ENCODE results near the gene NAPSA. TPM values are rescaled to one million over a fixed set of nuclear protein-coding genes. Genes with fewer than 3 reads are reported as not detected.

NAPSA gene
- total RNA-seq, 2 donors from 2014 or later, result 90.8 to 166 TPM

DNA sequence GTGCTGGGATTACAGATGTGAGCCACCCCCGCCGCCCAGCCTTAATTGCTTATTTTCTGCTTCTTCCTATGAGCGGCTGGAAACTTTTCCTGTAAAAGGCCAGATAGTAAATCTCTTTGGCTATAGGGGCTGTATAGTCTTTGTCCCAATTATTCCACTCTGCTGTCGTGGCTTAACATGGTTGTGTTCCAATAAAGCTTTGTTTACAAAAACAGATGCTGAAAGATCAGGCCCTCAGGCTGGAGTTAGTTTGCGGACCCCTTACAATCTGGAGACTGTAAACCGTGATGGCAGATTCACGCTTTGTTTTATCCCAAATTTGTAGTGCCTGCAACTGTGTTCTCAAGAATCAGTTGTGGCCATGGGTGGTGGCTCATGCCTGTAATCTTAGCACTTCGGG lies 47.0 kb downstream of the NAPSA start:
- H3K9me3 Mint-ChIP-seq, result peaks cover 0 to 4% of the 10 kb centered on the region in 2 donors
- no peak overlapping the region for H3K27ac Mint-ChIP-seq
- ATAC-seq (no peak), DNase-seq (ENCODE audit: low spot score in 2 of 2) (no peak)
- H3K36me3 Mint-ChIP-seq, result peaks cover 10 to 14% of the 10 kb centered on the region in 2 donors

GRCh38 chr19:50317115-50317514 lies 48.3 kb downstream of the NAPSA start:
- DNase-seq (ENCODE audit: low spot score in 2 of 2) (no peak), ATAC-seq (no peak)
- Mint-ChIP-seq H3K9me3 (peaks cover 0 to 4% of the 10 kb centered on the region in 2 donors), H3K36me3 (peaks cover 11 to 15% of the 10 kb centered on the region in 2 donors), H3K27ac (no peak overlapping the region)

- ATAC-seq (peak; percentile 75 to 82), DNase-seq (ENCODE audit: low spot score in 2 of 2) (no peak)
- H3K27ac Mint-ChIP-seq, result peak overlapping the region in 1 of 2 donors; percentile 55
- H3K36me3 Mint-ChIP-seq, result peaks cover 11 to 15% of the 10 kb centered on the region in 2 donors
- H3K9me3 Mint-ChIP-seq, result peaks cover 0 to 4% of the 10 kb centered on the region in 2 donors
These were observed 49.5 kb downstream of the NAPSA start for GRCh38 chr19:50315773-50316448.

DNA sequence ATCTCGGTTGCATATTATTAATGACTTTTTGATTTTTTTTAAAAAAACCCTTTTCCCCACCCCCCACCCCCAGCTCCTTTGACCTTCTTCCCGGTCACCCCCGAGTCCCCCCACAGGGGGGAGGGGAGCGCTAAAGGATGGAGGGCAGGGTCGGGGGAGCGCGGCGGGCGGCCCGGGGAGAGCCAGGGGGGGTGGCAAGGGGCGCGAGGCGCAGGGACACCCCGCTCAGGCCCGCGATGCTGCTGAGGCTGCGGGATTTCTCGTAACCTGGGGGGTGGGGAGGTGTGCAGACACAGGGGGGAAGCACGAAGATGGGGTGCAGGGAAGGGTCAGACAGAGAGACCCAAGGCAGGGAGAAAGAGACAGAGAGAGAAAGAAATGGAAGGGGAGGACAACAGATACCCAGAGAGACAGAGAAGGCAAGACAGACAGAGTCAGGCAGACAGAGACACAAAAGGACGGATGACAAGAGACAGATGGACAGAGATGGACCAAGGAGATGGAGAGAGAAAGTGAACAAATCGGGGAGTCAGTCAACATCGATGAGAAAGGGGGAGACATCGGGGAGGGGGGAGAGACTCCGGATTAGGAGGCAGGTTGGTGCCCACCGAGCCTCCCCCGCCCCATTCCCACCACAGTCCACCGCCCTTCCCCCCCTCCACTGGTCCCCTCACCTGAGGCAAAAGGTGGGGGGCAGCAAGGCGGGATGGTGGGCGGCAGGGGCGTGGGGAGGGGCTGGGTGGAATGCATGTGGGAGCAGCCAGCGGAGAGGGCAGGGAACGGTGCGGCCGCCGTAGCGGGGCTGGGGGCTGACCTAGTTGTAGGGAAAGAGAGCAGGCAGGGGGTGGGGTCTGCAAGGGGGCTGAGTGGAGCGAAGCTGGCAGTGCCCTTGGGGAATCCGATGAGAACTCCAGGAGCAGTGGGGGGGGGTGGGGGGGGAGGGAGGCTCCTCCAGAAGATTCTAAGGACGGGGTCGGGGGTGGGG lies 50.4 kb downstream of the NAPSA start:
- Mint-ChIP-seq H3K9me3 (peaks cover 0 to 4% of the 10 kb centered on the region in 2 donors), H3K27ac (peak overlapping the region in 1 of 2 donors; percentile 55), H3K36me3 (peaks cover 11 to 15% of the 10 kb centered on the region in 2 donors)
- DNase-seq (ENCODE audit: low spot score in 2 of 2) (no peak), ATAC-seq (no peak)

DNA sequence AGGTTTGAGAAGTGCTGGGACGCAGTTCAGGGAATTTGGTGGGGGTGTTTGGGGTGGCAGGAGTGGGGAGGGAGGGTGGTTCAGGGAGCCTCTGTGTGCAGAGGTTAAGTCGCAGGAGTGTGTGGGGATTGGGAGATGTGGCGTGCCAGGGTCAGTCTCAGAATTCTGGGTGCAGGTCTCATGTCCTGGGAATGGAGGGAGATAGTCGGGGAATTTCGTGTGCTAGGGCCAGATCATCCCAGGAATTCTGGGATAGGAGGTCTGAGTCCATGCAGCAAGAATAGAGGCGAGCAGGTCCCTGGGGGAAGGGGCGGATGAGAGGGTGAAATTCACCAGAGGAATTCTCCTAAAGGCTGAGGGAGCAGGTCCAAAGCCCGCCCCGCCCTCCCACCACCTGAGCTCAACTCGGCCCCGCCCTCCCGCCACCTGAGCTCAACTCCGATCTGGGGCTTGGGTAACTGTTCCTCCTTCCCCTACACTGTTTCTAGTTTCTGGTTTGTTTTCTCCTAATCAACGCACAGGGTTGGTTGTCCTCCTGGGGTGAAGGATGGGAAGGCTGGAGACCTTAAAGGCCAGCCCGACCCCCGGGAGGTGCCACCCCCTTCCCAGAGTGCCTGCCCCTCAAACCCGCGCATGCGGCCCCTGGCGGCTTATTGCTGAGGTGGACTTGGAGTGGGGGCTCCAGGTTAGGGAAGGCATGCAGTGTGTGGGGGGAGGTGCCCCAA lies 51.5 kb downstream of the NAPSA start:
- Mint-ChIP-seq H3K9me3 (peaks cover 0 to 4% of the 10 kb centered on the region in 2 donors), H3K27ac (no peak overlapping the region), H3K36me3 (peaks cover 11 to 15% of the 10 kb centered on the region in 2 donors)
- no peak for DNase-seq (ENCODE audit: low spot score in 2 of 2)
- ATAC-seq, result no peak

DNA sequence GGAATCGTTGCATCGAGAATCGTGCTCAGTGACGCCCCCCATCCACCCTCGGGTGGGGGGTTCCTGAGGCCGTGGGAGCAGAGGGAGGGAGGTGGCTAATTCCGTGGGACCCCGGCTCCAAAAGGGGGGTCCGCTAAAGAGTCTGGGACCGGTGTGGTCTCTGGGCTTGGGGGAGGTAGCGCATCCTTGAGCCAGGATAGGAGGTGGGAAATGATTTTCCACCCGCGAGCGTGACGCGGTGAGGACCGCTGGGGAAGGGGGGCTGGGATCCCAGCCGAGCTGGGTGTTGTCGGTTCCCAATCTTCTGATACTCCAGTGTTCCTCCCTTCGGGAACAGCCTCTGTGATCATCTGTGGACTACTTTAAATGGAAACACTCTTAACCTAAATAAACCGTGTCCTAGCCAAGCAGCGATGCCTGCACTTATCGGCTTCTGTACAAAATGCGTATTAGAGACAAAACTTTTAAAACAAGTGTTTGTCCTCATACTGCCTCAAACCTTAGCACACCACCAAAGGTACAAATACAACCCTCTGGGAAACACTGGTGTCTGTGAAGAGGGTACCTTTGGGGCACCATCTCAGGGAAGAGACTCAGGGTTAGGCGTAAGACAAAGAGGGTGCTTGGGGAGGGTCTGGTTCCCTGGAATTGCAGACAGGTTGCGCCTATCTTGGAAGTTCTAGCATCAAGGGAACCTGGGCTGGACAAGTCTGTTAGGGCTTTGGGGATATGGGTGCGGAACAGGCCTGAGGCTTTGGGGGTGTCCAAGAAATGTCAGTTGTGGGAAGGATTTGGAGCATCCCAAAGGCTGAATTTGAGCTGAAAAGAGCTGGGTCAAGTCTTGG lies 52.2 kb downstream of the NAPSA start:
- H3K27ac Mint-ChIP-seq, result no peak overlapping the region
- DNase-seq (ENCODE audit: low spot score in 2 of 2) (no peak), ATAC-seq (no peak)
- peaks cover 0 to 4% of the 10 kb centered on the region in 2 donors for H3K9me3 Mint-ChIP-seq
- peaks cover 11 to 15% of the 10 kb centered on the region in 2 donors for H3K36me3 Mint-ChIP-seq

- no peak for ATAC-seq
- no peak for DNase-seq (ENCODE audit: low spot score in 2 of 2)
- H3K27ac Mint-ChIP-seq, result no peak overlapping the region
- peaks cover 5 to 15% of the 10 kb centered on the region in 2 donors for H3K36me3 Mint-ChIP-seq
- H3K9me3 Mint-ChIP-seq, result peaks cover 0 to 4% of the 10 kb centered on the region in 2 donors
These were observed 53.5 kb downstream of the NAPSA start for GRCh38 chr19:50311723-50312635.

GRCh38 chr19:50310759-50311465 lies 54.5 kb downstream of the NAPSA start:
- ATAC-seq (peak in 1 of 2 donors; percentile 13), DNase-seq (ENCODE audit: low spot score in 2 of 2) (no peak)
- H3K36me3 Mint-ChIP-seq, result peaks cover 0 to 15% of the 10 kb centered on the region in 2 donors
- peaks cover 0 to 4% of the 10 kb centered on the region in 2 donors for H3K9me3 Mint-ChIP-seq
- H3K27ac Mint-ChIP-seq, result no peak overlapping the region

DNA sequence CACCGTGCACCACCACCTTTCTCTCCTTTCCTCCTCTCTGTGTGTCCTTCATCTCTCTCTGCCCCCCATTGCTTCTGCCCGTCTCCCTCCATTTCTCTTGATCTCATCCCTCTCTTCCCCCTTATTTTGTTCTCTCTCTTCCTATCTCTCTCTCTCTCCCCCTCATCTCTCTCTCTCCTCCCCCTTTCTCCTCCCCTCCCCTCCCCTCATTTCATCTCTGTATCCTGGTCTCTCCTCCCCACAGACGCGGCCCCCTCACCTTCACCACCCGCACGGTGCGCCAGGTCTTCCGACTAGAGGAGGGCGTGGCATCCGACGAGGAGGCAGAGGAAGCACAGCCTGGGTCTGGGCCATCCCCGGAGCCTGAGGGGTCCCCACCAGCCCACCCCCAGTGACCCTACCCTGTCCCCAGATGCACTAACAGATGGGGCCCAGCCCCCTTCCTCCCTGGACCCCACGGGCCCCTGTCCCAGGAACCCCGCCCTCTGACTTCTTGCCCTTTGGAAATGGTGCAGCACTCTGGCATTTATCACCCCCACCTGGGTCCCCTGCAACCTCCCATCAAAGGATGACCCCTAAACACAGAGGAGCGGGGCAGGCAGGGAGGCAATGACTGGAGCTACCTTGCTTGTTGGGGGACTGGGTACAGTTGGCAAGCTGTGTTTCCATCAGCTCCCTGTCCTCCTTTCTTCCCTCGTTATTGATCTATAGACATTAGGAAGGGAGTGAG lies 55.9 kb downstream of the NAPSA start:
- no peak for ATAC-seq
- H3K27ac Mint-ChIP-seq, result no peak overlapping the region
- no peak for DNase-seq (ENCODE audit: low spot score in 2 of 2)
- H3K9me3 Mint-ChIP-seq, result no peaks in the 10 kb centered on the region
- H3K36me3 Mint-ChIP-seq, result peaks cover 0 to 9% of the 10 kb centered on the region in 2 donors

DNA sequence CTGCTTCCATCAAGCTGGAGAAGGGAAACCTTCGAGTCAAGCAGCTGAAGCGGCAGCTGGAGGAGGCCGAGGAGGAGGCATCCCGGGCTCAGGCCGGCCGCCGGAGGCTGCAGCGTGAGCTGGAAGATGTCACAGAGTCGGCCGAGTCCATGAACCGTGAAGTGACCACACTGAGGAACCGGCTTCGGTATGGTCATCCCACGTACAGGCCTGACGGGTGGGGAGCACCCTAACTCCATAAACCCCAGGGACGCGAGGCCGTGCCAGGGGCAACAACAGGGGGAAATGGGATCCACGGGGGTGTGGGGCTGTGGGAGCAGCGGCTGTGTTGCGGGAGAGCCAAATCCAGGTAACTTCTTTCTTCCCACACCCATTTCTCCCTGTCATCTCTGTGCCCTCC lies 56.4 kb downstream of the NAPSA start:
- DNase-seq (ENCODE audit: low spot score in 2 of 2) (no peak), ATAC-seq (no peak)
- peaks cover 0 to 9% of the 10 kb centered on the region in 2 donors for H3K36me3 Mint-ChIP-seq
- no peaks in the 10 kb centered on the region for H3K9me3 Mint-ChIP-seq
- H3K27ac Mint-ChIP-seq, result no peak overlapping the region

Other genes starting within 250 kb of the NAPSA start
- gene IZUMO2, start 202.4 kb downstream of the NAPSA start, total RNA-seq, result not detected
- not detected for gene MYH14, start 162.0 kb downstream of the NAPSA start, total RNA-seq
- gene KCNC3, start 36.3 kb downstream of the NAPSA start, total RNA-seq, result 10 to 100 TPM in 1 of 2 donors, 1 to 10 TPM in 1; 5.1 to 24.1 TPM
- gene NR1H2, start 10.8 kb upstream of the NAPSA start, total RNA-seq, result 10 to 100 TPM; 51.1 to 61.2 TPM
- 100 to 1,000 TPM; 183 to 254 TPM for gene POLD1, start 18.7 kb upstream of the NAPSA start, total RNA-seq
- gene SPIB, start 53.3 kb upstream of the NAPSA start, total RNA-seq, result 1 to 10 TPM; 1.1 to 1.2 TPM
- 1 to 10 TPM in 1 of 2 donors, under 1 TPM in 1; 0.91 to 1.9 TPM for gene MYBPC2, start 67.3 kb upstream of the NAPSA start, total RNA-seq
- gene EMC10, start 110.9 kb upstream of the NAPSA start, total RNA-seq, result 10 to 100 TPM; 27.3 to 45.5 TPM
- gene GARIN5A, start 111.2 kb upstream of the NAPSA start, total RNA-seq, result under 1 TPM; 0.60 to 0.96 TPM
- 10 to 100 TPM; 27.6 to 29.5 TPM for gene JOSD2, start 145.6 kb upstream of the NAPSA start, total RNA-seq
- not detected for gene ASPDH, start 148.3 kb upstream of the NAPSA start, total RNA-seq
- not detected for gene LRRC4B, start 202.8 kb upstream of the NAPSA start, total RNA-seq

Data from activated naive CD4-positive, alpha-beta T cell treated with anti-CD3 and anti-CD28 coated beads, Interleukin-2, amount 50 U/mL, for 72 hours (primary cell).